ENCODE measurements around the gene JPH2. TPM values are rescaled to one million over a fixed set of nuclear protein-coding genes. Genes with fewer than 3 reads are reported as not detected.

JPH2 gene
- total RNA-seq, 1 experiment from 2014 or later = 0.17 TPM

- ATAC-seq = no peak
- TF ChIP-seq CTCF (IDR thresholded peaks at IDR 0.05 in 2 of 3, conservative IDR thresholded peaks at IDR 0.05 in 1 of 3; ENCODE audit: borderline replicate concordance in 1 of 3, insufficient read depth in 1 of 3, low read depth in 2 of 3, low read length in 2 of 3) (no peak), SP1 (IDR thresholded peaks at IDR 0.05; ENCODE audit: low read depth) (no peak), ZFX (IDR thresholded peaks at IDR 0.05) (no peak), RAD21 (IDR thresholded peaks at IDR 0.05; ENCODE audit: low read depth) (no peak), YY1 (IDR thresholded peaks at IDR 0.05; ENCODE audit: extremely low read depth, insufficient replicate concordance, low read depth, low read length) (no peak), SIN3A (IDR thresholded peaks at IDR 0.05; ENCODE audit: low read depth) (no peak), POLR2A (IDR thresholded peaks at IDR 0.05; ENCODE audit: borderline replicate concordance, extremely low read depth, insufficient read depth, insufficient read length) (no peak), CBX3 (IDR thresholded peaks at IDR 0.05; ENCODE audit: low read depth) (no peak), TCF7L2 (IDR thresholded peaks at IDR 0.05; ENCODE audit: borderline replicate concordance, extremely low read depth, insufficient read depth, insufficient read length) (no peak), ATF3 (IDR thresholded peaks at IDR 0.05) (no peak), ZBTB33 (IDR thresholded peaks at IDR 0.05; ENCODE audit: extremely low read depth, insufficient replicate concordance, low read length) (no peak), SRF (IDR thresholded peaks at IDR 0.05; ENCODE audit: low read depth) (no peak)
- H3K27me3 ChIP-seq (ENCODE audit: insufficient read depth, low read length) = no peaks in the 10 kb centered on the region
- no peaks in the 10 kb centered on the region for H3K79me2 ChIP-seq (ENCODE audit: insufficient read depth, low read length)
- no peak overlapping the region for H3K4me3 ChIP-seq (replicated peaks in 1 of 2; ENCODE audit: low read depth in 1 of 2, low read length in 2 of 2)
- H3K9ac ChIP-seq (ENCODE audit: low read length) = no peak overlapping the region
- peaks cover 0 to 17% of the 10 kb centered on the region in 2 experiments; a peak in 2 of 4 replicates for H3K4me1 ChIP-seq (ENCODE audit: control insufficient read depth in 1 of 2, insufficient read depth in 2 of 2, low read length in 2 of 2)
- RAD21 ChIA-PET (ENCODE audit: low non-redundant PET in 1 of 2, low total read pairs in 2 of 2, uncharacterized antibody in 2 of 2, unreplicated experiment in 2 of 2) = no interaction called here
- BruUV-seq (replicated peaks) = no TSS peak
- POLR2A ChIA-PET = no interaction called here
- H3K27ac ChIP-seq (ENCODE audit: low read depth, low read length) = no peak overlapping the region
- intact Hi-C loops (cut with micrococcal nuclease) = no loop called here
- no peaks in the 10 kb centered on the region for H3K36me3 ChIP-seq (ENCODE audit: control insufficient read depth in 1 of 2, insufficient read depth in 2 of 2, low read length in 2 of 2)
- H4K20me1 ChIP-seq (ENCODE audit: insufficient read depth) = no peaks in the 10 kb centered on the region
- no peaks in the 10 kb centered on the region for H3K9me3 ChIP-seq (ENCODE audit: control insufficient read depth in 1 of 2, insufficient read depth in 1 of 2, low read depth in 1 of 2, low read length in 2 of 2)
- DNase-seq (ENCODE audit: low read depth, low spot score) = no peak
- CTCF ChIA-PET = no interaction called here
- H3K9me2 ChIP-seq (ENCODE audit: insufficient read depth) = no peaks in the 10 kb centered on the region
- H3K4me2 ChIP-seq (ENCODE audit: low read length) = no peak overlapping the region
- no peak overlapping the region for H2AFZ ChIP-seq (ENCODE audit: low read depth, low read length, poor library complexity, severe bottlenecking)
Measured at GRCh38 chr20:44075191-44075949, 111.6 kb downstream of the JPH2 start.
